ENCODE results near the gene ANKLE1. TPM values are rescaled to one million over a fixed set of nuclear protein-coding genes. Genes with fewer than 3 reads are reported as not detected.
"Not testable (repeated sequence)": the region's sequence is repeated elsewhere in the genome, so short reads cannot be mapped to it uniquely, and the experiment has no call there.

ANKLE1 gene
- total and polyA plus RNA-seq, 2 donors: 0.64 to 1.6 TPM

GRCh38 chr19:17274892-17275291 is 6.8 kb upstream of the ANKLE1 start:
- not testable (repeated sequence) for H3K4me1 ChIP-seq (ENCODE audit: control insufficient read depth in 2 of 2, insufficient read depth in 2 of 2, low read length in 2 of 2); H3K4me3 ChIP-seq (ENCODE audit: low read length in 2 of 2); DNase-seq (ENCODE audit: low read depth in 6 of 9, low spot score in 9 of 9); H3K27ac ChIP-seq (ENCODE audit: low read depth in 1 of 2, low read length in 1 of 2); H3K27me3 ChIP-seq (ENCODE audit: control insufficient read depth in 2 of 2, insufficient read depth in 1 of 2, low read length in 1 of 2); H3K9me3 ChIP-seq (ENCODE audit: control insufficient read depth in 2 of 2, insufficient read depth in 1 of 2, low read length in 1 of 2)
- H3K36me3 ChIP-seq (ENCODE audit: control insufficient read depth in 2 of 2, insufficient read depth in 2 of 2, low read length in 1 of 2): peaks cover 56 to 77% of the 10 kb centered on the region in 2 donors
- 99% methylated on average over 3 of the region's 3 CpGs for WGBS

DNA sequence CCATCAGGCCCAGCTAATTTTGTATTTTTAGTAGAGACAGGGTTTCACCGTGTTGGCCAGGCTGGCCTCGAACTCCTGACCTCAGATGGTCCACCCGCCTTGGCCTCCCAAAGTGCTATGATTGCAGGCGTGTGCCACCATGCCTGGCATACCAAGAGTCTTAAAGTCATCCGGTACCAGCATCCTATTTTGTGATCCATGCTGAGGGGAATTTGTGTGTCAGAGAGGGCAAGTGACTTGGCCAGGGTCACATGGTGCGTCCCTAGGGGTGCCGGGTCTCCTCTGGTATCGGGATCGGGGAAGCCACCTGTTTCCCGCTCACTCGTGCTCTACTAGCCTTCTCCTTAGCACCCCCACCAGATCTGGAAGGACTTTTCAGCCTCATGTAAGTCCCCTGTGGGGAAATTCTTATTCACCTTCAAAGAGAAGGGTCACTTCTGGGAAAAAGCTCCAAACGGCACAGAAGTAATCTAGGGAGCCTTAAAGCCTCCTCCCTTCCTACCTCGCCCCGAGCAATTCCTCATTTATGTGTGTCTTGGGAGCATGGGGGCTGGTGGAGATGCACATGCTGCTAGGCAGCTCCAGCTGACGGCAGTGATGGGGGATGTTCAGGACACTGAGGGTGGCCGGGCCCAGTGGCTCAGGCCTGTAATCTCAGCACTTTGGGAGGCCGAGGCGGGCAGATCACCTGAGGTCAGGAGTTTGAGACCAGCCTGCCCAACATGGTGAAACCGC is 6.1 kb upstream of the ANKLE1 start:
- H3K27ac ChIP-seq (ENCODE audit: low read depth in 1 of 2, low read length in 1 of 2): no peak overlapping the region
- no peaks in the 10 kb centered on the region for H3K4me1 ChIP-seq (ENCODE audit: control insufficient read depth in 2 of 2, insufficient read depth in 2 of 2, low read length in 2 of 2)
- peaks cover 56 to 73% of the 10 kb centered on the region in 2 donors for H3K36me3 ChIP-seq (ENCODE audit: control insufficient read depth in 2 of 2, insufficient read depth in 2 of 2, low read length in 1 of 2)
- H3K4me3 ChIP-seq (ENCODE audit: low read length in 2 of 2): no peak overlapping the region
- WGBS: 97% methylated on average over 19 of the region's 19 CpGs
- no peaks in the 10 kb centered on the region for H3K9me3 ChIP-seq (ENCODE audit: control insufficient read depth in 2 of 2, insufficient read depth in 1 of 2, low read length in 1 of 2)
- no peak for DNase-seq (ENCODE audit: low read depth in 6 of 9, low spot score in 9 of 9)
- no peaks in the 10 kb centered on the region for H3K27me3 ChIP-seq (ENCODE audit: control insufficient read depth in 2 of 2, insufficient read depth in 1 of 2, low read length in 1 of 2)

DNA sequence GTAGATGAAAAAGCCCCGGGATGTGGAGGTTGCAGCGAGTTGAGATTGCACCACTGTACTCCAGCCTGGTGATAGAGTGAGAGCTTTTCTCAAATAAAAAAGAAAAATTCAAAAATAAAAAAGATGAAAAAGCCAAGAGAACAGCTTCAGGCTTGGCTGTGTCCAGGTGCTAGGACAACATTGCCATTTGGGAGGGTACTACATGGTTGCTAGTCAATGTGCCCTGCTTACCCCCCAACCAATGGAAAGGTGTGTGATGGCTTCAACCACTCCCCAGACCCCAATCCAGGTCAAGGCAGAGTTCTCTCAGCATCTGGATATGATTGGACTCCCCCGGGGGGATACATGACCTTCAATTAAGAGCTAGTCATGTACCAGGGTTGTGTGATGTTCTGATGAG is 2.3 kb upstream of the ANKLE1 start:
- peaks cover 34 to 48% of the 10 kb centered on the region in 2 donors for H3K36me3 ChIP-seq (ENCODE audit: control insufficient read depth in 2 of 2, insufficient read depth in 2 of 2, low read length in 1 of 2)
- H3K4me1 ChIP-seq (ENCODE audit: control insufficient read depth in 2 of 2, insufficient read depth in 2 of 2, low read length in 2 of 2): peaks cover 3 to 16% of the 10 kb centered on the region in 2 donors
- 96% methylated on average over 3 of the region's 3 CpGs for WGBS
- H3K9me3 ChIP-seq (ENCODE audit: control insufficient read depth in 2 of 2, insufficient read depth in 1 of 2, low read length in 1 of 2): no peaks in the 10 kb centered on the region
- DNase-seq (ENCODE audit: low read depth in 6 of 9, low spot score in 9 of 9): no peak
- H3K27ac ChIP-seq (ENCODE audit: low read depth in 1 of 2, low read length in 1 of 2): no peak overlapping the region
- H3K27me3 ChIP-seq (ENCODE audit: control insufficient read depth in 2 of 2, insufficient read depth in 1 of 2, low read length in 1 of 2): peaks cover 0 to 15% of the 10 kb centered on the region in 2 donors
- H3K4me3 ChIP-seq (ENCODE audit: low read length in 2 of 2): no peak overlapping the region

GRCh38 chr19:17282488-17283125 is 906 bp downstream of the ANKLE1 start:
- Histone ChIP-seq H3K27me3 (ENCODE audit: control insufficient read depth in 2 of 2, insufficient read depth in 1 of 2, low read length in 1 of 2) (peaks cover 0 to 15% of the 10 kb centered on the region in 2 donors), H3K36me3 (ENCODE audit: control insufficient read depth in 2 of 2, insufficient read depth in 2 of 2, low read length in 1 of 2) (peaks cover 10 to 22% of the 10 kb centered on the region in 2 donors), H3K27ac (ENCODE audit: low read depth in 1 of 2, low read length in 1 of 2) (no peak overlapping the region), H3K4me1 (ENCODE audit: control insufficient read depth in 2 of 2, insufficient read depth in 2 of 2, low read length in 2 of 2) (peaks cover 3 to 16% of the 10 kb centered on the region in 2 donors), H3K4me3 (ENCODE audit: low read length in 2 of 2) (peak overlapping the region; percentile 45 to 49), H3K9me3 (ENCODE audit: control insufficient read depth in 2 of 2, insufficient read depth in 1 of 2, low read length in 1 of 2) (no peaks in the 10 kb centered on the region)
- WGBS: 6% methylated on average over 45 of the region's 45 CpGs
- peak in 3 of 9 donors; percentile 73 to 82 (median 80) for DNase-seq (ENCODE audit: low read depth in 6 of 9, low spot score in 9 of 9)

- Histone ChIP-seq H3K27ac (ENCODE audit: low read depth in 1 of 2, low read length in 1 of 2) (no peak overlapping the region), H3K27me3 (ENCODE audit: control insufficient read depth in 2 of 2, insufficient read depth in 1 of 2, low read length in 1 of 2) (peaks cover 0 to 15% of the 10 kb centered on the region in 2 donors), H3K4me3 (ENCODE audit: low read length in 2 of 2) (no peak overlapping the region), H3K4me1 (ENCODE audit: control insufficient read depth in 2 of 2, insufficient read depth in 2 of 2, low read length in 2 of 2) (peaks cover 3 to 16% of the 10 kb centered on the region in 2 donors), H3K9me3 (ENCODE audit: control insufficient read depth in 2 of 2, insufficient read depth in 1 of 2, low read length in 1 of 2) (no peaks in the 10 kb centered on the region), H3K36me3 (ENCODE audit: control insufficient read depth in 2 of 2, insufficient read depth in 2 of 2, low read length in 1 of 2) (peaks cover 7 to 17% of the 10 kb centered on the region in 2 donors)
- DNase-seq (ENCODE audit: low read depth in 6 of 9, low spot score in 9 of 9): no peak
- WGBS: 97% methylated on average over 7 of the region's 7 CpGs
Measured at GRCh38 chr19:17283504-17283996, 1.8 kb downstream of the ANKLE1 start.

- Histone ChIP-seq H3K4me3 (ENCODE audit: low read length in 2 of 2) (no peak overlapping the region), H3K27ac (ENCODE audit: low read depth in 1 of 2, low read length in 1 of 2) (no peak overlapping the region), H3K4me1 (ENCODE audit: control insufficient read depth in 2 of 2, insufficient read depth in 2 of 2, low read length in 2 of 2) (peaks cover 3 to 16% of the 10 kb centered on the region in 2 donors), H3K9me3 (ENCODE audit: control insufficient read depth in 2 of 2, insufficient read depth in 1 of 2, low read length in 1 of 2) (no peaks in the 10 kb centered on the region), H3K36me3 (ENCODE audit: control insufficient read depth in 2 of 2, insufficient read depth in 2 of 2, low read length in 1 of 2) (peaks cover 0 to 5% of the 10 kb centered on the region in 2 donors), H3K27me3 (ENCODE audit: control insufficient read depth in 2 of 2, insufficient read depth in 1 of 2, low read length in 1 of 2) (peaks cover 0 to 18% of the 10 kb centered on the region in 2 donors)
- DNase-seq (ENCODE audit: low read depth in 6 of 9, low spot score in 9 of 9): no peak
- 93% methylated on average over 18 of the region's 18 CpGs for WGBS
Measured at GRCh38 chr19:17285415-17286135, 3.9 kb downstream of the ANKLE1 start.

- Histone ChIP-seq H3K27ac (ENCODE audit: low read depth in 1 of 2, low read length in 1 of 2) (no peak overlapping the region), H3K27me3 (ENCODE audit: control insufficient read depth in 2 of 2, insufficient read depth in 1 of 2, low read length in 1 of 2) (peaks cover 0 to 16% of the 10 kb centered on the region in 2 donors), H3K36me3 (ENCODE audit: control insufficient read depth in 2 of 2, insufficient read depth in 2 of 2, low read length in 1 of 2) (peaks cover 0 to 5% of the 10 kb centered on the region in 2 donors), H3K4me1 (ENCODE audit: control insufficient read depth in 2 of 2, insufficient read depth in 2 of 2, low read length in 2 of 2) (peaks cover 3 to 13% of the 10 kb centered on the region in 2 donors), H3K4me3 (ENCODE audit: low read length in 2 of 2) (no peak overlapping the region), H3K9me3 (ENCODE audit: control insufficient read depth in 2 of 2, insufficient read depth in 1 of 2, low read length in 1 of 2) (no peaks in the 10 kb centered on the region)
- DNase-seq (ENCODE audit: low read depth in 6 of 9, low spot score in 9 of 9): no peak
- 97% methylated on average over 11 of the region's 11 CpGs for WGBS
Measured at GRCh38 chr19:17286263-17286662, 4.6 kb downstream of the ANKLE1 start.

- 96% methylated on average over 9 of the region's 9 CpGs for WGBS
- no peak for DNase-seq (ENCODE audit: low read depth in 6 of 9, low spot score in 9 of 9)
- Histone ChIP-seq H3K36me3 (ENCODE audit: control insufficient read depth in 2 of 2, insufficient read depth in 2 of 2, low read length in 1 of 2) (peaks cover 0 to 5% of the 10 kb centered on the region in 2 donors), H3K27ac (ENCODE audit: low read depth in 1 of 2, low read length in 1 of 2) (no peak overlapping the region), H3K4me3 (ENCODE audit: low read length in 2 of 2) (no peak overlapping the region), H3K27me3 (ENCODE audit: control insufficient read depth in 2 of 2, insufficient read depth in 1 of 2, low read length in 1 of 2) (peaks cover 0 to 11% of the 10 kb centered on the region in 2 donors), H3K4me1 (ENCODE audit: control insufficient read depth in 2 of 2, insufficient read depth in 2 of 2, low read length in 2 of 2) (peaks cover under 1 to 8% of the 10 kb centered on the region in 2 donors), H3K9me3 (ENCODE audit: control insufficient read depth in 2 of 2, insufficient read depth in 1 of 2, low read length in 1 of 2) (no peaks in the 10 kb centered on the region)
Measured at GRCh38 chr19:17286752-17287151, 5.1 kb downstream of the ANKLE1 start.
